Measurements from ENCODE around the gene AMIGO1. TPM values are rescaled to one million over a fixed set of nuclear protein-coding genes. Genes with fewer than 3 reads are reported as not detected.

AMIGO1 gene
- polyA plus RNA-seq, 12 donors = 4.1 to 16.8 (median 12.4) TPM; not detected in 1

DNA sequence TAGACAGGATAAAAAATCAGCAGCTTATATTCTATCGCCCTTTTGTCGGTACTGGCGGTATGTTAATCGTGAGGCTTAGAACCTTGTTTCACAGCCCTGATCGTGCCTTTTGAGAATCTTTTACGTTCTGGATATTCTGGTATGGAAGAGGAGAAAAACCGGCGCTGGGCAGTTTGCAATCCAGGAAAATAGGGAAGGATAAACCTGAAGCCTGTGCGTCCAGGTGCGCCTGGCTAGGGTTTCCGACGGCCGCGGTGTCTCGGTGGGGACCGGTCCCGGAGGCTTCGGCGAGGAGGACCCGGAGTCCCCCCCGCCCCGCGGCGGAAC, 43.4 kb downstream of the AMIGO1 start:
- no peak for DNase-seq

GRCh38 chr1:109457819-109458218, 51.7 kb downstream of the AMIGO1 start:
- no peak for DNase-seq

GRCh38 chr1:109454497-109455133, 54.9 kb downstream of the AMIGO1 start:
- DNase-seq = no peak

Other genes starting within 250 kb of the AMIGO1 start
- 10 to 100 TPM in 8 of 12 donors, 1 to 10 TPM in 3, not detected in 1; 8.3 to 25.4 (median 12.7) TPM for gene PSRC1, start 226.6 kb downstream of the AMIGO1 start, polyA plus RNA-seq (ENCODE audit: insufficient read length in 12 of 12)
- gene MYBPHL, start 202.7 kb downstream of the AMIGO1 start, polyA plus RNA-seq (ENCODE audit: insufficient read length in 12 of 12) = 1 to 10 TPM in 3 of 12 donors, under 1 TPM in 7, not detected in 2; 0.26 to 1.3 (median 0.55) TPM
- gene SORT1, start 111.8 kb downstream of the AMIGO1 start, polyA plus RNA-seq (ENCODE audit: insufficient read length in 12 of 12) = 10 to 100 TPM in 11 of 12 donors, not detected in 1; 20.0 to 42.1 (median 34.6) TPM
- gene PSMA5, start 83.3 kb downstream of the AMIGO1 start, polyA plus RNA-seq (ENCODE audit: insufficient read length in 12 of 12) = 10 to 100 TPM in 11 of 12 donors, not detected in 1; 32.0 to 84.2 (median 70.4) TPM
- gene SYPL2, start 43.2 kb downstream of the AMIGO1 start, polyA plus RNA-seq (ENCODE audit: insufficient read length in 12 of 12) = 100 to 1,000 TPM in 11 of 12 donors, 10 to 100 TPM in 1; 64.4 to 356 (median 243) TPM
- gene ATXN7L2, start 25.8 kb downstream of the AMIGO1 start, polyA plus RNA-seq (ENCODE audit: insufficient read length in 12 of 12) = 10 to 100 TPM in 10 of 12 donors, 1 to 10 TPM in 1, not detected in 1; 9.3 to 30.9 (median 21.0) TPM
- 10 to 100 TPM in 4 of 12 donors, 1 to 10 TPM in 7, not detected in 1; 6.9 to 13.9 (median 9.4) TPM for gene CYB561D1, start 15.6 kb downstream of the AMIGO1 start, polyA plus RNA-seq (ENCODE audit: insufficient read length in 12 of 12)
- gene GPR61, start 30.1 kb upstream of the AMIGO1 start, polyA plus RNA-seq (ENCODE audit: insufficient read length in 12 of 12) = 1 to 10 TPM in 10 of 12 donors, not detected in 2; 1.6 to 3.6 (median 2.2) TPM
- gene GNAI3, start 38.9 kb upstream of the AMIGO1 start, polyA plus RNA-seq (ENCODE audit: insufficient read length in 12 of 12) = 10 to 100 TPM in 1 of 12 donors, 1 to 10 TPM in 10, not detected in 1; 6.2 to 10.7 (median 7.6) TPM
- not detected for gene GNAT2, start 109.9 kb upstream of the AMIGO1 start, polyA plus RNA-seq (ENCODE audit: insufficient read length in 12 of 12)
- gene AMPD2, start 110.1 kb upstream of the AMIGO1 start, polyA plus RNA-seq (ENCODE audit: insufficient read length in 12 of 12) = 10 to 100 TPM in 11 of 12 donors, not detected in 1; 22.1 to 54.9 (median 33.5) TPM
- 10 to 100 TPM in 11 of 12 donors, not detected in 1; 12.2 to 26.8 (median 18.9) TPM for gene GSTM4, start 146.4 kb upstream of the AMIGO1 start, polyA plus RNA-seq (ENCODE audit: insufficient read length in 12 of 12)
- gene GSTM2, start 158.3 kb upstream of the AMIGO1 start, polyA plus RNA-seq (ENCODE audit: insufficient read length in 12 of 12) = 100 to 1,000 TPM in 11 of 12 donors, not detected in 1; 122 to 195 (median 169) TPM
- gene GSTM1, start 178.1 kb upstream of the AMIGO1 start, polyA plus RNA-seq (ENCODE audit: insufficient read length in 12 of 12) = 10 to 100 TPM in 6 of 12 donors, 1 to 10 TPM in 2, under 1 TPM in 3, not detected in 1; 0.39 to 89.9 (median 48.3) TPM
- gene GSTM5, start 202.5 kb upstream of the AMIGO1 start, polyA plus RNA-seq (ENCODE audit: insufficient read length in 12 of 12) = 10 to 100 TPM in 11 of 12 donors, not detected in 1; 10.2 to 32.5 (median 24.9) TPM
- gene GSTM3, start 231.3 kb upstream of the AMIGO1 start, polyA plus RNA-seq (ENCODE audit: insufficient read length in 12 of 12) = 10 to 100 TPM in 11 of 12 donors, not detected in 1; 17.8 to 60.4 (median 38.3) TPM

Measured in muscle of arm (tissue), 12 donors.